GM12801 (cell line): ENCODE data around the gene PIK3C2G.

ENCODE experiments used
- CTCF ChIP-seq: IDR thresholded peaks from one replicate; pipeline ENCODE4 v1.5.1; 2011; ENCODE audit warnings: control low read depth; ENCODE audit not compliant: insufficient read length; ENCODE audit errors: extremely low read depth

The PIK3C2G gene

GRCh38 chr12:18581232-18581962, 320.1 kb downstream of the PIK3C2G start:
- TF ChIP-seq CTCF = no peak

- TF ChIP-seq CTCF = no peak
These were observed 322.3 kb downstream of the PIK3C2G start for GRCh38 chr12:18583655-18584054.

- TF ChIP-seq CTCF = no peak
These were observed 325.3 kb downstream of the PIK3C2G start for GRCh38 chr12:18586581-18586980.

GRCh38 chr12:18589316-18589715, 328.0 kb downstream of the PIK3C2G start:
- no peak for TF ChIP-seq CTCF

- no peak for TF ChIP-seq CTCF
These were observed 330.2 kb downstream of the PIK3C2G start for GRCh38 chr12:18591473-18591872.

- no peak for TF ChIP-seq CTCF
These were observed 334.1 kb downstream of the PIK3C2G start for GRCh38 chr12:18595412-18595811.

- no peak for TF ChIP-seq CTCF
These were observed 340.6 kb downstream of the PIK3C2G start for GRCh38 chr12:18601962-18602361.

- TF ChIP-seq CTCF = no peak
These were observed 351.7 kb downstream of the PIK3C2G start for GRCh38 chr12:18612971-18613370.
